ENCODE measurements around the gene DHX16.

GRCh38 chr6:30643656-30644055, 29.1 kb downstream of the DHX16 start:
- TF ChIP-seq, protein P1, sequence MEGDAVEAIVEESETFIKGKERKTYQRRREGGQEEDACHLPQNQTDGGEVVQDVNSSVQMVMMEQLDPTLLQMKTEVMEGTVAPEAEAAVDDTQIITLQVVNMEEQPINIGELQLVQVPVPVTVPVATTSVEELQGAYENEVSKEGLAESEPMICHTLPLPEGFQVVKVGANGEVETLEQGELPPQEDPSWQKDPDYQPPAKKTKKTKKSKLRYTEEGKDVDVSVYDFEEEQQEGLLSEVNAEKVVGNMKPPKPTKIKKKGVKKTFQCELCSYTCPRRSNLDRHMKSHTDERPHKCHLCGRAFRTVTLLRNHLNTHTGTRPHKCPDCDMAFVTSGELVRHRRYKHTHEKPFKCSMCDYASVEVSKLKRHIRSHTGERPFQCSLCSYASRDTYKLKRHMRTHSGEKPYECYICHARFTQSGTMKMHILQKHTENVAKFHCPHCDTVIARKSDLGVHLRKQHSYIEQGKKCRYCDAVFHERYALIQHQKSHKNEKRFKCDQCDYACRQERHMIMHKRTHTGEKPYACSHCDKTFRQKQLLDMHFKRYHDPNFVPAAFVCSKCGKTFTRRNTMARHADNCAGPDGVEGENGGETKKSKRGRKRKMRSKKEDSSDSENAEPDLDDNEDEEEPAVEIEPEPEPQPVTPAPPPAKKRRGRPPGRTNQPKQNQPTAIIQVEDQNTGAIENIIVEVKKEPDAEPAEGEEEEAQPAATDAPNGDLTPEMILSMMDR (IDR thresholded peaks at IDR 0.05): no peak
- no peak for TF ChIP-seq POLR2A (IDR thresholded peaks at IDR 0.05)

All from uterus (tissue), 2 donors.